Astrocyte (in vitro differentiated cells and primary cell): ENCODE data around the gene RBP5. TPM values are rescaled to one million over a fixed set of nuclear protein-coding genes. Genes with fewer than 3 reads are reported as not detected.

Source experiments
- DNase-seq: peaks from one replicate; pipeline ENCODE4 v3.0.0-alpha.2; 2010; ENCODE audit warnings: low read depth
- FAIRE-seq: peaks from 2 replicates; lab custom pipeline; 2011; peaks lifted over from hg19 to GRCh38; lab: Jason Lieb, UNC
- H2AFZ ChIP-seq: 2 replicates; pipeline ENCODE4 v1.6.0; 2012; ENCODE audit warnings: low read depth, low read length, inconsistent platforms
- H3K27ac ChIP-seq: 2 replicates; pipeline ENCODE4 v1.5.1; 2011; ENCODE audit warnings: low read depth, low read length, inconsistent platforms
- H3K27me3 ChIP-seq: 2 replicates; pipeline ENCODE4 v1.6.0; 2011; ENCODE audit warnings: low read length, inconsistent platforms; ENCODE audit not compliant: insufficient read depth
- H3K36me3 ChIP-seq: 2 replicates; pipeline ENCODE4 v1.5.1; 2011; ENCODE audit warnings: low read length, inconsistent platforms; ENCODE audit not compliant: insufficient read depth
- H3K4me1 ChIP-seq: 2 replicates; pipeline ENCODE4 v1.5.1; 2011; ENCODE audit warnings: low read length, inconsistent platforms; ENCODE audit not compliant: insufficient read depth
- H3K4me2 ChIP-seq: 2 replicates; pipeline ENCODE4 v1.6.0; 2012; ENCODE audit warnings: low read length, inconsistent platforms
- H3K4me3 ChIP-seq: 2 replicates; pipeline ENCODE4 v1.5.1; 2011; ENCODE audit warnings: low read depth, mild to moderate bottlenecking, low read length, inconsistent platforms; ENCODE audit not compliant: insufficient read depth
- H3K79me2 ChIP-seq: 2 replicates; pipeline ENCODE4 v1.6.0; 2012; ENCODE audit warnings: mild to moderate bottlenecking, low read length, inconsistent platforms; ENCODE audit not compliant: insufficient read depth
- H3K9ac ChIP-seq: 2 replicates; pipeline ENCODE4 v1.6.0; 2012; ENCODE audit warnings: mild to moderate bottlenecking, low read length, inconsistent platforms
- H3K9me3 ChIP-seq: 2 replicates; pipeline ENCODE4 v1.5.1; 2012; ENCODE audit warnings: low read depth, mild to moderate bottlenecking, low read length, inconsistent platforms; ENCODE audit not compliant: insufficient read depth
- H4K20me1 ChIP-seq: 2 replicates; pipeline ENCODE4 v1.6.0; 2012; ENCODE audit warnings: low read length, inconsistent platforms; ENCODE audit not compliant: insufficient read depth
- H3K27ac Mint-ChIP-seq: one replicate; pipeline ENCODE4 v1.8.0; 2021; ENCODE audit warnings: mild to moderate bottlenecking, mixed read lengths; ENCODE audit not compliant: unreplicated experiment
- H3K27me3 Mint-ChIP-seq: one replicate; pipeline ENCODE4 v1.8.0; 2021; ENCODE audit warnings: low read depth, mixed read lengths; ENCODE audit not compliant: unreplicated experiment
- H3K36me3 Mint-ChIP-seq: one replicate; pipeline ENCODE4 v1.8.0; 2021; ENCODE audit warnings: low read depth, mixed read lengths; ENCODE audit not compliant: unreplicated experiment
- H3K4me1 Mint-ChIP-seq: one replicate; pipeline ENCODE4 v1.8.0; 2021; ENCODE audit warnings: low read depth, mixed read lengths; ENCODE audit not compliant: unreplicated experiment
- H3K4me3 Mint-ChIP-seq: one replicate; pipeline ENCODE4 v1.8.0; 2021; ENCODE audit warnings: mild to moderate bottlenecking, moderate library complexity, mixed read lengths; ENCODE audit not compliant: unreplicated experiment
- H3K9me3 Mint-ChIP-seq: one replicate; pipeline ENCODE4 v1.8.0; 2021; ENCODE audit warnings: mild to moderate bottlenecking, mixed read lengths; ENCODE audit not compliant: unreplicated experiment
- CTCF ChIP-seq: IDR thresholded peaks from 2 replicates; pipeline ENCODE4 v1.5.1; 2011; ENCODE audit warnings: low read depth, mild to moderate bottlenecking, inconsistent platforms, low read length, moderate library complexity; ENCODE audit not compliant: insufficient read depth
- EZH2 ChIP-seq: IDR thresholded peaks from 2 replicates; pipeline ENCODE4 v1.6.1; 2012; ENCODE audit warnings: mild to moderate bottlenecking, low read length, inconsistent platforms; ENCODE audit not compliant: insufficient read depth
- total RNA-seq: library from RNA; stranded (reverse); gene quantifications from 2 replicates; pipeline ENCODE4 v1.2.1, GENCODE V29; 2021

RBP5 gene
- total RNA-seq, 1 donor from 2014 or later, result not detected

GRCh38 chr12:7113389-7113871, 15.3 kb downstream of the RBP5 start:
- Histone ChIP-seq H3K9me3 (no peaks in the 10 kb centered on the region), H3K27ac (no peak overlapping the region), H4K20me1 (peaks cover 7% of the 10 kb centered on the region), H3K36me3 (no peaks in the 10 kb centered on the region), H3K4me3 (no peak overlapping the region), H3K4me1 (peaks cover 6% of the 10 kb centered on the region), H3K27me3 (no peaks in the 10 kb centered on the region), H3K79me2 (peaks cover 3% of the 10 kb centered on the region), H2AFZ (no peak overlapping the region), H3K9ac (no peak overlapping the region), H3K4me2 (no peak overlapping the region)
- Mint-ChIP-seq H3K36me3 (peaks cover 12% of the 10 kb centered on the region), H3K4me1 (no peaks in the 10 kb centered on the region), H3K27me3 (peaks cover 36% of the 10 kb centered on the region), H3K9me3 (no peaks in the 10 kb centered on the region), H3K27ac (peak overlapping the region; percentile 53), H3K4me3 (no peak overlapping the region)
- FAIRE-seq (no peak), DNase-seq (no peak)
- no peak for TF ChIP-seq EZH2
- peak; percentile 80 for TF ChIP-seq CTCF

GRCh38 chr12:7112041-7112440, 16.6 kb downstream of the RBP5 start:
- no peak overlapping the region for H3K27ac Mint-ChIP-seq
- H3K27me3 Mint-ChIP-seq, result peaks cover 23% of the 10 kb centered on the region
- H3K9me3 ChIP-seq, result no peaks in the 10 kb centered on the region
- H3K4me3 ChIP-seq, result no peak overlapping the region
- no peaks in the 10 kb centered on the region for H3K27me3 ChIP-seq
- no peak overlapping the region for H3K27ac ChIP-seq
- no peaks in the 10 kb centered on the region for H3K36me3 ChIP-seq
- H3K36me3 Mint-ChIP-seq, result peaks cover 8% of the 10 kb centered on the region
- H3K4me3 Mint-ChIP-seq, result no peak overlapping the region
- no peak for FAIRE-seq
- peaks cover 2% of the 10 kb centered on the region for H3K4me1 Mint-ChIP-seq
- peaks cover 3% of the 10 kb centered on the region for H3K79me2 ChIP-seq
- no peak overlapping the region for H3K4me2 ChIP-seq
- no peak for DNase-seq
- H3K4me1 ChIP-seq, result peaks cover 10% of the 10 kb centered on the region
- H4K20me1 ChIP-seq, result peaks cover 7% of the 10 kb centered on the region
- no peak overlapping the region for H2AFZ ChIP-seq
- H3K9me3 Mint-ChIP-seq, result no peaks in the 10 kb centered on the region
- H3K9ac ChIP-seq, result no peak overlapping the region
- TF ChIP-seq EZH2 (no peak), CTCF (no peak)

GRCh38 chr12:7110661-7111060, 18.0 kb downstream of the RBP5 start:
- TF ChIP-seq CTCF (no peak), EZH2 (no peak)
- DNase-seq (no peak), FAIRE-seq (no peak)
- no peaks in the 10 kb centered on the region for H3K36me3 ChIP-seq
- H3K27ac Mint-ChIP-seq, result no peak overlapping the region
- H4K20me1 ChIP-seq, result peaks cover 7% of the 10 kb centered on the region
- no peak overlapping the region for H3K9ac ChIP-seq
- no peak overlapping the region for H3K4me2 ChIP-seq
- H3K4me3 ChIP-seq, result no peak overlapping the region
- peaks cover 4% of the 10 kb centered on the region for H3K9me3 Mint-ChIP-seq
- H3K4me3 Mint-ChIP-seq, result no peak overlapping the region
- peaks cover 9% of the 10 kb centered on the region for H3K36me3 Mint-ChIP-seq
- H3K27ac ChIP-seq, result no peak overlapping the region
- H2AFZ ChIP-seq, result no peak overlapping the region
- peaks cover 2% of the 10 kb centered on the region for H3K4me1 Mint-ChIP-seq
- H3K79me2 ChIP-seq, result peaks cover 7% of the 10 kb centered on the region
- no peaks in the 10 kb centered on the region for H3K27me3 ChIP-seq
- no peaks in the 10 kb centered on the region for H3K9me3 ChIP-seq
- peaks cover 20% of the 10 kb centered on the region for H3K27me3 Mint-ChIP-seq
- peaks cover 10% of the 10 kb centered on the region for H3K4me1 ChIP-seq
